UCSD-AML1 (cell line): ENCODE results near the gene LY6G5C.

Experiments
- DNase-seq: peaks from one replicate; lab custom pipeline; 2025; ENCODE audit not compliant: unreplicated experiment; lab: John Stamatoyannopoulos, UW

LY6G5C gene

DNA sequence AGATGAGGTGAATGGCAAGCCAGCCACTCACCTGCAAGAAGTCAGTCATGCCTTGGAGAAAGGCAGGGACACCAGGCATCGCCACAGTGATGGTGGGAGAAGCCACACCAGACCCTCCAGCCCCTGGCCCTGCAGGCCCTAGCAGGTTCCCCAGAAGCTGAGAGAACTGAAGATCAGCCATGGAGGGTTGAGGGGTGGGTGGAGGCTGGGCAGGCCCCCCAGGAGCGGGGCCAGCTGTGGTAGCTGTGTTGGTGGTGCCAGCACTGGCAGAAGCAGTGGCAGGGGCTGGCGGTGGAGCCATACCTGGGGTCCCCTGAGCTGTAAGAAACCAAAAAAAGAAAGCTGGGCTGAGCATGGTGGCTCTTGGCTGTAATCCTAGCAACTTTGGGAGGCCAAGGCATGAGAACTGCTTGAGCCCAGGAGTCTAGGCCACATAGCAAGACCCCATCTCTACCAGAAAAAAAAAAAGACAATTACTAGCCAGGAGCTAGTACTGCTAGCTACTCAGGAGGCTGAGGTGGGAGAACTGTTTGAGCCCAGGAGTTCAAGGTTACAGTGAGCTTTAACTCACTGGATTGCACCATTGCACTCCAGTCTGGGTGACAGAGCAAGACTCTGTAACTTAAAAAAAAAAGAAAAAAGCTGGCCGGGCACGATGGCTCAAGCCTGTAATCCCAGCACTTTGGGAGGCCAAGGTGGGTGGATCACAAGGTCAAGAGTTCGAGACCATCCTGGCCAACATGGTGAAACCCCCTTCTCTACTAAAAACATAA lies 37.9 kb downstream of the LY6G5C start:
- no peak for DNase-seq

DNA sequence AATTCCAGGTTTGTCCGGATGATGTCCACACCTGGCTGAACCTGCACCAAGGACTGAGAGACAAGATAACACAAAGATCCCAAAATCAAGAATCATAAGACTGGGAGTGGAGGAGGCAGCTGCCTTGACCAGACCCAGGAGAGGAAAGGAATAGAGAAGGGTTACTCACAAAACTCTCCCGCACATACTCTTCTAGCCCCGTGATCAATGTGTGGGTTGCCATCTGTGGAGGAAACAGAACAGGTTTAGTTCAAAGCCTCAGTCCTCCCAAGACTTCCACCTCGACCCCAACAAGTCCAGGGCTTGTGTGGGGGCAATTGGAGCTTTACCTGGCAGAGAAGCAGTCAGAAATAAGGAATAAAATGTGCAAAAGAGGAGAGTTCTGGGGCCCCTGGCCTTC lies 39.5 kb downstream of the LY6G5C start:
- DNase-seq: no peak

DNA sequence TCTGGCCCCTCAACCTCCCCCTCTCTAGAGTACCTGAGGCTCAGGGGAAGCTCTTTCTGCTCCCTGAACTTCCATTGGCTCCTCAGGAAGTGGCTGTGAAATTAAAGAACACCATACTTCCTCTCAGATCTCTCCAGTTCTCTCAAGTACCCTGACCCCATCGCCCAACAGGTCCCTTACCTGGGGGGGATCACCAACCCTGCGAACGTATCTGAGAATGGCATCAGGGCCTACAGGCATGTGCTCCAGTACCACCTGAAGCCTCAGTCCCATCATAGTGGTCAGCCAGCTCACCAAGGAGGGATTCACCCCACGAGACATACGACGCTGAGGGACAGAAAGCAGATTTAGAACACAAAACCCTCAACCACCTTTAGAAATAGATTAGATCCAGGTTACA lies 40.3 kb downstream of the LY6G5C start:
- no peak for DNase-seq

DNA sequence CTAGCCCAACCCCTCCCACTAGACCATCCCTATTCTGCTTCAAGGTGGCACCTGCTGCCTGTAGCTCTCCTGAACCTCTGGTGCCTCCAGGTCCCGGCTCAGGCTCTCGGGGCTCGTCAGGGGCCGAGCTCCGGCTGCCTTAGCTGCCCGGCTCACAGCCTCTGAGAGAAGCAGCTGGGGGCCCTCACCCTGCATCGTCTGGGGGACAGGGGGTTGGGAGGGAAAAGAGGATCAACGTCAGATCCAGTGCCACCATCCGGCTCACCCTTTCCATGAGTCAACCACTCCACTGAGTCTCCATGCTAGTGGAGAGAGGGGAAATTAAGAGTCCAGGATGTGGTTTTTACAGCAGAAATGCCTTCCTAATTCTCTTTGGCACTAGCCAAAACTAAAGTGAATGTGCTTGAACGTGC lies 41.4 kb downstream of the LY6G5C start:
- peak; percentile 66 for DNase-seq

DNA sequence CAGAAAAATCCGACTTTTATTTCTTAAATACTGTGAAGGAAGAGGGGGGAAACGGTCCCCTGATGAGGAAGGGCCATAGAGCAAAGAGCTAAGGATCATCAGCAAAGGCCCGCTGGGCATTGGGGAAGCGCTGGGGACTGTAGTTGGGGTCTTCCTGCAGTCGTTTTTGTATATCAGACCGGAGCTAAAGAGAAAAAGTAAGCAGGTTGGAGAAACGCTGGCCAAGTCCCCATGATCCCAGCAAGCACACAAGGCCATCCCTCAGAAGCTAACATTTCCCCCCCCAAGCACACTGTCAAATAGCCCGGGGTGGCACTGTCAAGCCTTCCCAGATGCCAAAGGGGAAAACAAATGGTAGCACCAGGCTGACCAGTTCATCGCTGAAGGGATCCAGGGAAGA lies 41.8 kb downstream of the LY6G5C start:
- DNase-seq: no peak

DNA sequence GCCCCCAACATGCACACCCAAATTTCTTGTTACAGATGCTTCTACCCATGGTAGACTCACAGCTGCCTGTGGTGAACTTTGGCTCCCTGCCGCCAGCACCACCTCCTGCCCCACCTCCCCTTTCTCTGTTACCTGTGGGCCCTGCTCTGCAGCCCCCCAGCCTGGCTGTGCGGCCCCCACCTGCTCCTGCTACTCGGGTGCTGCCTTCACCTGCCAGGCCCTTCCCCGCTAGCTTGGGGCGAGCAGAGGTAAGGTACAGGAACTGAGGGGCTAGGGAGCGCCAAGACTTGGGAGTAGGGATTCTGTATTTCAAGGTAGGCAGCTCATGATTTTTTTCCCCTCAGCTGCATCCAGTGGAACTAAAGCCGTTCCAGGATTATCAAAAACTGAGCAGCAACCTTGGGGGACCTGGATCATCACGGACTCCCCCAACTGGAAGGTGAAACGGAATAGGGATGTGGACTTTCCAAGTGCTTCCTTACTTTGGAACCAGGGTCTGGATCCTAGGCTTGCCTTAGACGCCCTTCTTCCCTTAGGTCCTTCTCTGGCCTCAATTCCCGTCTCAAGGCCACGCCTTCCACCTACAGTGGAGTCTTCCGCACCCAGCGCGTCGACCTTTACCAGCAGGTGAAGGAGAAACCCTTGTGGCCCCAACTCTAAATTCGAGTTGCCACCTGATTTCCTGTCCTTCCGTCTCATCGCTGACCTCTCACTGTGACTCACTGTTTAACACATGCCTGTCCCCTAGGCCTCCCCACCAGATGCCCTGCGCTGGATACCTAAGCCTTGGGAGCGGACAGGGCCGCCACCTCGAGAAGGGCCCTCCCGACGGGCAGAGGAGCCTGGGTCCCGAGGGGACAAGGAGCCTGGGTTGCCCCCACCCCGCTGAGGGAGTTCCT lies 43.9 kb downstream of the LY6G5C start:
- DNase-seq: no peak

DNA sequence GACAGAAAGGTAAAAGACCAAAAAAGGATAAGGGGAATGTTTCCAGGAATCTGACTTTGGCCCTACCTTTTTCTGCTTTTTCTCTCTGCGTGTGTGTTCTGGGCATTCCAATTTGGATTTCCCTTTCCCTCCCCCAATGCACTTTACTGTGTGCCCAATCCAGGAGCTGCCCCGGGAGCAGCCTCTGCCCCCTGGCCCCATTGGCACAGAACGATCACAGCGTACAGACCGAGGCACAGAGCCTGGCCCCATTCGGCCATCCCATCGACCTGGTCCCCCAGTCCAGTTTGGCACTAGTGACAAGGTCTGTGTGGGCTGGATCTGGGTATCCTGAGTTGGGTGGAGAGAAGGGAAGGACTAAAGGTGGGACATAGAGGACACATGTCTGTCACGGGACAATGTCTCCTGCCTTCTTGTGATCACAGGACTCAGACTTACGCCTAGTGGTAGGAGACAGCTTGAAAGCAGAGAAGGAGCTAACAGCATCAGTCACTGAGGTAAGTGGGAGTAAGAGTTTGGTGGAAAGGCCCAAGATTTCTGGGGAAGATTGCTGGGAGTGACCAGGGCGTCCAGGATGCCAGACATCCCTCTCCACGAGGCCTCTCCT lies 45.8 kb downstream of the LY6G5C start:
- DNase-seq: no peak

DNA sequence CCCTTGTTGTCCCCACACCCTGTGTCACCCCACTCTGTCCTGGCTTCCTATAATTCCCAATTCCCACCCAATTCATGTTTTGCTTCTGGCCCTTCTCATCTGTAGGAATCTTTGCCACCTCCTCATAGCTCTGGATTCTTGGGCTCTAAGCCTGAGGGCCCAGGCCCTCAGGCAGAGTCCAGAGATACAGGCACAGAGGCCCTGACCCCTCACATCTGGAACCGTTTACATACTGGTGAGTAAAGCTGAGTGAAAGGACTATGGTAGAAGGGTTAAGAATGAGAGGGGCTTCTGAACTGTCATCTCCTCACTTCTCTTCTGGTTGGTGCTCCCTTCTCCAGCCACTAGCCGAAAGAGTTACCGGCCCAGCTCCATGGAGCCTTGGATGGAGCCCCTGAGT lies 46.7 kb downstream of the LY6G5C start:
- DNase-seq: no peak

DNA sequence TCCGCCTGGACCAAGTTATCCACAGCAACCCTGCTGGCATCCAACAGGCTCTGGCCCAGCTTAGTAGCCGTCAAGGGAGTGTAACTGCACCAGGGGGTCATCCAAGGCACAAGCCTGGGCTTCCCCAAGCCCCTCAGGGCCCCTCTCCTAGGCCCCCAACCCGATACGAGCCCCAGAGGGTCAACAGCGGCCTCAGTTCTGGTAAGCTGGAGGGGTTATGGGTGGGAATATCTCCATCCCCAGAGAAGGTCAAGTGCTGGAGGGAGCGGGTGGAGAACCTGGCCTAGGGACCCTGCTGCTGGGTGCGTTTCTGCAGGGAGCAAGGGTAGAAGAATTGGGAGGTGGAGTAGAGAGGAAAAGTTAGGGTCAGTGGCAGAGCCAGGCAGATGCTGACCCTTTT lies 47.4 kb downstream of the LY6G5C start:
- no peak for DNase-seq

DNA sequence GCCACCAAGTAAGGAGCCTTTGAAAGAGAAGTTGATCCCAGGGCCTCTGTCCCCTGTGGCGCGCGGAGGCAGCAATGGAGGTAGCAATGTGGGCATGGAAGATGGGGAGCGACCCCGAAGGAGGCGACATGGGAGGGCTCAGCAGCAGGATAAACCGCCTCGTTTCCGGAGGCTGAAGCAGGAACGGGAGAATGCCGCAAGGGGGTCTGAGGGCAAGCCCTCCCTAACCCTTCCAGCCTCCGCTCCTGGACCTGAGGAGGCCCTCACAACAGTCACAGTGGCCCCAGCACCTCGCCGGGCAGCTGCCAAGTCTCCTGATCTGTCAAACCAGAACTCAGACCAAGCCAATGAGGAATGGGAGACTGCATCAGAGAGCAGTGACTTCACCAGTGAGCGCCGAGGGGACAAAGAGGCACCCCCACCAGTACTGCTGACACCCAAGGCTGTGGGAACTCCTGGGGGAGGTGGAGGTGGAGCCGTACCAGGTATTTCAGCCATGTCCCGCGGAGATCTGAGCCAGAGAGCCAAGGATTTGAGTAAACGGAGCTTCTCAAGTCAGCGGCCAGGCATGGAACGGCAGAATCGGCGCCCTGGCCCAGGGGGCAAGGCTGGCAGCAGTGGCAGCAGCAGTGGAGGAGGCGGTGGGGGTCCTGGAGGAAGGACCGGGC lies 48.5 kb downstream of the LY6G5C start:
- DNase-seq: no peak

DNA sequence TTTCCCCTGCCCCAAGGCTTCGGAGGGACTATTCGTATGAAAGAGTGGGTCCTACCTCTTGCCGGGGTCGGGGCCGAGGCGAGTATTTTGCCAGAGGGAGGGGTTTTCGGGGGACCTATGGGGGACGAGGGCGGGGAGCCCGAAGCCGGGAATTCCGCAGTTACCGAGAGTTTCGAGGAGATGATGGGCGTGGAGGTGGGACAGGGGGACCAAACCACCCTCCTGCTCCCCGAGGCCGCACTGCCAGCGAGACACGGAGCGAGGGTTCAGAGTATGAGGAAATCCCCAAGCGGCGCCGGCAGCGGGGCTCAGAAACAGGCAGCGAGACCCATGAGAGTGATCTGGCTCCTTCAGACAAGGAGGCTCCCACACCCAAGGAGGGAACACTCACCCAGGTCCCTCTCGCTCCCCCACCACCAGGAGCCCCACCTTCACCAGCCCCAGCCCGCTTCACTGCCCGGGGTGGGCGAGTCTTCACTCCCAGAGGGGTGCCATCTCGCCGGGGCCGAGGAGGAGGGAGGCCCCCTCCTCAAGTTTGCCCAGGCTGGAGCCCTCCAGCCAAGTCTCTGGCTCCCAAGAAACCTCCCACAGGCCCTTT lies 49.1 kb downstream of the LY6G5C start:
- DNase-seq: no peak

DNA sequence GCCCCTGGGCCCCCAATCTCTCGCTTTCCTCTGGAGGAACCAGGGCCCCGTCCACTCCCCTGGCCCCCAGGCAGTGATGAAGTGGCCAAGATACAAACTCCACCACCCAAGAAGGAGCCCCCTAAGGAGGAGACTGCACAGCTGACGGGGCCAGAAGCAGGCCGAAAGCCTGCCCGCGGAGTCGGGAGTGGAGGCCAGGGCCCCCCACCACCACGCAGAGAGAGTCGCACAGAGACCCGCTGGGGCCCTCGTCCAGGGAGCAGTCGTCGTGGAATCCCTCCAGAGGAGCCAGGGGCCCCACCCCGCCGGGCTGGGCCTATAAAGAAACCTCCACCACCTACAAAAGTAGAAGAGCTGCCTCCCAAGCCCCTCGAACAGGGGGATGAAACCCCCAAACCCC lies 49.7 kb downstream of the LY6G5C start:
- DNase-seq: no peak

DNA sequence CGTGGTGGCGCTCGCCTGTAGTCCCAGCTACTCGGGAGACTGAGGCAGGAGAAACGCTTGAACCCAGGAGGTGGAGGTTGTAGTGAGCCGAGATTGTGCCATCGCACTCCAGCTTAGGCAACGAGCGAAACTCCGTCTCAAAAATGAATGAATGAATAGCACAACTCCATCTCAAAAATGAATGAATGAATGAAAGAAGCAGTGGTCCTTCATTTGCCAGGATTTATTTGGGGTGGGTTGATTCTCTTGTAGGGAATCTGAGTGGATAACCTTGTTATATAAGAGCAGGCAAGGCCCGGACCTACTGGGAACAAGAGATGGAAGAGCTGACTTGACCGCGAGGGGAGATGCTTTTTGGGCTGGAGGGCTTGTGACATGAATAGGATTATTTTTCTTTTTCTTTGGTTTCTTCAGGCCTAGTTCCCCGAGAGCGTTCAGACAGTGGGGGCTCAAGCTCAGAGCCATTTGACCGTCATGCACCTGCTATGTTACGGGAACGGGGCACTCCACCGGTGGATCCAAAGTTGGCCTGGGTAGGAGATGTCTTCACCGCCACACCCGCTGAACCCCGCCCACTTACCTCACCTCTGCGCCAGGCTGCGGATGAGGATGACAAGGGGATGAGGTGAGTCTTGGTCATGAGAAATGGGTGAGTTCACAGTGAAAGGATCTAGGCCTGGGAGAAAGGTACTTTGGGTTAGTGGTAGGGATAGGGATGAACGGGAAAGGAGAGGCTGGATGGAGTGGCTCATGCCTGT lies 50.5 kb downstream of the LY6G5C start:
- no peak for DNase-seq

DNA sequence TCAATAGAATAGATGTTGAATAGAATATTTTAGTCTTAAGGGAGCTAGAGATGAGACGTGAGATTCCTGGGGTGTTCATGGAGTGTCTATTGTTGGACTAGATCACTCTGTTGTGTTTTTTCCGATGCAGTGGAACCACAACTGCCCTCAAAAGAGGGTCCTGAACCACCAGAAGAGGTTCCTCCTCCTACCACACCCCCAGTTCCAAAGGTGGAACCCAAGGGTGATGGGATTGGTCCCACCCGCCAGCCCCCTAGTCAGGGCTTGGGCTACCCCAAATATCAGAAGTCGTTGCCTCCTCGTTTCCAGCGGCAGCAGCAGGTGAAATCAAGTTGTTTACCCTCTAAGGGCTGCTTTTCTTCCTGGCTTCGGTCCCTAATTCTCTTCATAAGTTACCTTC lies 51.9 kb downstream of the LY6G5C start:
- no peak for DNase-seq

DNA sequence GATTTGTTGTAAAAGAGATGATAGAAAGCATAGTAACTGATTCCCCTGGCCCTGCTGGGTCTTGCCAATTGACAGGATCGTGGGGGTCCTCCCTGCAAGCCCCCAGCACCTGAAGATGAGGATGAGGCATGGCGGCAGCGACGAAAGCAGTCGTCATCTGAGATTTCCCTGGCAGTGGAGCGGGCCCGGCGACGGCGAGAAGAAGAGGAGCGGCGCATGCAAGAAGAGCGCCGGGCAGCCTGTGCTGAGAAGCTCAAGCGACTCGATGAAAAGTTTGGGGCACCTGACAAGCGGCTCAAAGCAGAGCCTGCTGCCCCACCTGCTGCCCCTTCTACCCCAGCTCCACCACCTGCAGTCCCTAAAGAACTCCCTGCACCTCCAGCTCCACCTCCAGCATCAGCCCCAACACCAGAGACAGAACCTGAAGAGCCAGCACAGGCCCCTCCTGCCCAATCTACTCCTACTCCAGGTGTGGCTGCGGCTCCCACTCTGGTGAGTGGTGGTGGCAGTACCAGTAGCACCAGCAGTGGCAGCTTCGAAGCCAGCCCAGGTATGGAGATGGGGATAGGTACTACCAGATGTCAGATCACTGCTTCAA lies 53.1 kb downstream of the LY6G5C start:
- no peak for DNase-seq

DNA sequence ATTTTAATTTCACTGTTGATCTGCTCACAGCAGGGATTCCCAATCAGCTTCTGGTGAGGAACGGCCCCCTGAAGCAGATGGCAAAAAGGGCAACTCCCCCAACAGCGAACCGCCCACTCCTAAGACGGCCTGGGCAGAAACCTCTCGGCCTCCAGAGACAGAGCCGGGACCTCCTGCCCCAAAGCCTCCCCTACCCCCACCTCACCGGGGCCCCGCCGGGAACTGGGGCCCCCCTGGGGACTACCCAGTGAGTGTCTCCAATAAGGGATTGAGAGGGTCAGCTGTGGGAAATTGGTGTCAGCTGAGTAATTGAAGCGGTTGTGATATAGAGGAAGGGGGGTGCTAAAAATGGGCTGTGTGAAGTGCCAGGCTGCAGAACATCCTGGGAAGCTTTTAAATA lies 53.9 kb downstream of the LY6G5C start:
- no peak for DNase-seq
